ENCODE results near the gene TAS2R46. TPM values are rescaled to one million over a fixed set of nuclear protein-coding genes. Genes with fewer than 3 reads are reported as not detected.

Gene TAS2R46
- total and polyA plus RNA-seq, 2 of the 13 experiments (the other 11 are each of a cell fraction or from before 2014, with no cell fraction given): 0.16 to 3.5 TPM

- ChIA-PET CTCF (ENCODE audit: low intra/inter-chr PET ratio, low total read pairs) (no interaction called here), POLR2A (no interaction called here)
- ATAC-seq: no peak
- Histone ChIP-seq H3K27me3 (ENCODE audit: control insufficient read depth in 1 of 2, insufficient read depth in 2 of 2, low read length in 2 of 2) (no peaks in the 10 kb centered on the region), H2AFZ (ENCODE audit: low read length) (no peak overlapping the region), H4K20me1 (ENCODE audit: insufficient read depth, low read length) (no peaks in the 10 kb centered on the region), H3K4me2 (ENCODE audit: low read depth, low read length) (no peak overlapping the region), H3K79me2 (ENCODE audit: insufficient read depth, low read length) (peaks cover 3% of the 10 kb centered on the region), H3K9ac (ENCODE audit: insufficient read depth, low read depth, low read length) (no peak overlapping the region), H3K4me1 (ENCODE audit: insufficient read depth, low read length) (no peaks in the 10 kb centered on the region), H3K4me3 (replicated peaks in 1 of 3; ENCODE audit: insufficient read depth in 1 of 3, low read depth in 2 of 3, low read length in 3 of 3) (no peak overlapping the region), H3K9me3 (ENCODE audit: low read length) (no peaks in the 10 kb centered on the region), H3K27ac (ENCODE audit: extremely low read length, insufficient read depth, low read length) (no peak overlapping the region), H3K36me3 (replicated peaks in 1 of 2; ENCODE audit: control insufficient read depth in 1 of 2, insufficient read depth in 2 of 2, low read length in 2 of 2) (peaks cover 0 to 3% of the 10 kb centered on the region in 2 experiments; a peak in 1 of 5 replicates)
- WGBS (ENCODE audit: low lambda C conversion rate): 97% methylated on average over 3 of the region's 3 CpGs
- DNase-seq (ENCODE audit: low spot score): no peak
- FAIRE-seq: no peak
- no peak for TF ChIP-seq HIVEP1 (CRISPR knock-in tag; IDR thresholded peaks at IDR 0.05)
- in situ Hi-C loops (cut with HindIII; ENCODE audit: extremely low pct_ligation_motif_present, low pct_unique_long_range_greater_than_20kb): no loop called here
- no TSS peak for BruUV-seq (replicated peaks)
- intact Hi-C loops (cut with micrococcal nuclease; ENCODE audit: unreplicated experiment): no loop called here
These were observed 3.1 kb downstream of the TAS2R46 start for GRCh38 chr12:11059041-11059440.

GRCh38 chr12:11055306-11055705, 6.8 kb downstream of the TAS2R46 start:
- in situ Hi-C loops (cut with HindIII; ENCODE audit: extremely low pct_ligation_motif_present, low pct_unique_long_range_greater_than_20kb): no loop called here
- H4K20me1 ChIP-seq (ENCODE audit: insufficient read depth, low read length): no peaks in the 10 kb centered on the region
- DNase-seq (ENCODE audit: low spot score) (no peak), ATAC-seq (no peak), FAIRE-seq (no peak)
- H3K4me2 ChIP-seq (ENCODE audit: low read depth, low read length): no peak overlapping the region
- ChIA-PET POLR2A (no interaction called here), CTCF (ENCODE audit: low intra/inter-chr PET ratio, low total read pairs) (no interaction called here)
- no TSS peak for BruUV-seq (replicated peaks)
- H2AFZ ChIP-seq (ENCODE audit: low read length): no peak overlapping the region
- peaks cover 7% of the 10 kb centered on the region; the same call in 1 of the 2 replicates for H3K9me3 ChIP-seq (ENCODE audit: low read length)
- TF ChIP-seq SMARCE1 (IDR thresholded peaks at IDR 0.05; ENCODE audit: borderline replicate concordance): no peak
- no peak for TF ChIP-seq MXD4 (CRISPR knock-in tag; IDR thresholded peaks at IDR 0.05)
- TF ChIP-seq, protein P1, sequence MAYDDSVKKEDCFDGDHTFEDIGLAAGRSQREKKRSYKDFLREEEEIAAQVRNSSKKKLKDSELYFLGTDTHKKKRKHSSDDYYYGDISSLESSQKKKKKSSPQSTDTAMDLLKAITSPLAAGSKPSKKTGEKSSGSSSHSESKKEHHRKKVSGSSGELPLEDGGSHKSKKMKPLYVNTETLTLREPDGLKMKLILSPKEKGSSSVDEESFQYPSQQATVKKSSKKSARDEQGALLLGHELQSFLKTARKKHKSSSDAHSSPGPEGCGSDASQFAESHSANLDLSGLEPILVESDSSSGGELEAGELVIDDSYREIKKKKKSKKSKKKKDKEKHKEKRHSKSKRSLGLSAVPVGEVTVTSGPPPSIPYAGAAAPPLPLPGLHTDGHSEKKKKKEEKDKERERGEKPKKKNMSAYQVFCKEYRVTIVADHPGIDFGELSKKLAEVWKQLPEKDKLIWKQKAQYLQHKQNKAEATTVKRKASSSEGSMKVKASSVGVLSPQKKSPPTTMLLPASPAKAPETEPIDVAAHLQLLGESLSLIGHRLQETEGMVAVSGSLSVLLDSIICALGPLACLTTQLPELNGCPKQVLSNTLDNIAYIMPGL (CRISPR knock-in tag; IDR thresholded peaks at IDR 0.05; ENCODE audit: borderline replicate concordance in 1 of 2, low read depth in 1 of 2): no peak
- no peak for TF ChIP-seq REXO4 (CRISPR knock-in tag; IDR thresholded peaks at IDR 0.05; ENCODE audit: borderline replicate concordance)
- no peaks in the 10 kb centered on the region for H3K27me3 ChIP-seq (ENCODE audit: control insufficient read depth in 1 of 2, insufficient read depth in 2 of 2, low read length in 2 of 2)
- intact Hi-C loops (cut with micrococcal nuclease; ENCODE audit: unreplicated experiment): no loop called here
- H3K4me1 ChIP-seq (ENCODE audit: insufficient read depth, low read length): no peaks in the 10 kb centered on the region
- no peaks in the 10 kb centered on the region for H3K79me2 ChIP-seq (ENCODE audit: insufficient read depth, low read length)
- WGBS (ENCODE audit: low lambda C conversion rate): 98% methylated on average over 2 of the region's 2 CpGs
- no peak overlapping the region for H3K9ac ChIP-seq (ENCODE audit: insufficient read depth, low read depth, low read length)
- H3K4me3 ChIP-seq (replicated peaks in 1 of 3; ENCODE audit: insufficient read depth in 1 of 3, low read depth in 2 of 3, low read length in 3 of 3): no peak overlapping the region
- peaks cover 1 to 7% of the 10 kb centered on the region in 2 experiments; a peak in 2 of 5 replicates for H3K36me3 ChIP-seq (replicated peaks in 1 of 2; ENCODE audit: control insufficient read depth in 1 of 2, insufficient read depth in 2 of 2, low read length in 2 of 2)
- H3K27ac ChIP-seq (ENCODE audit: extremely low read length, insufficient read depth, low read length): no peak overlapping the region

Data from HepG2 (cell line).